ENCODE results near the gene ZBTB21.

GRCh38 chr21:42040411-42041180 lies 30.4 kb upstream of the ZBTB21 start:
- TF ChIP-seq CTCF (IDR thresholded peaks at IDR 0.05) = no peak
- no peak for TF ChIP-seq EP300 (IDR thresholded peaks at IDR 0.05; ENCODE audit: low read depth)
- no peak for TF ChIP-seq POLR2A (IDR thresholded peaks at IDR 0.05)

Data from transverse colon (tissue), 3 donors.